ENCODE measurements around the gene MANEAL. TPM values are rescaled to one million over a fixed set of nuclear protein-coding genes. Genes with fewer than 3 reads are reported as not detected.

The MANEAL gene
- total RNA-seq, 2 experiments from 2014 or later, result 20.0 to 27.1 TPM

DNA sequence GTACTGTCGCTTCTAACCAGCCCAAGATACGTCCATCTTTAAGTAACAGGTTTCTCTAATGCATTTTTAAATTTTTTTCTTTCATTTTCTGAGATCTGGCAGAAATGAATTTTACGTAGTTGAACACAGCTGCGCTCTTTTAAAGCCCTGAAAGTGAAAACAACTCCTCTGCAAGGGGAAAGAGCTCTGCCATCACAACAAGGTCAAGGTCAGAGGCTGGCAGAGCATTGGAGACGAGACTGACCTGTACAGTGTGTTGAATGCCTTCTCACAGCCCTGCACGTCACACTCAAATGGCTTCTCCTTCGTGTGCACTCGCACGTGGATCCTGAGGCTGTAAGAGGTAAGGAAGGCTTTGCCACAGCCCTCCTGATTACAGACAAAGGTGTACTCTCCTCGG lies 46.0 kb downstream of the MANEAL start:
- no peak overlapping the region for H3K4me3 ChIP-seq (ENCODE audit: low read depth, low read length, poor library complexity, severe bottlenecking)

DNA sequence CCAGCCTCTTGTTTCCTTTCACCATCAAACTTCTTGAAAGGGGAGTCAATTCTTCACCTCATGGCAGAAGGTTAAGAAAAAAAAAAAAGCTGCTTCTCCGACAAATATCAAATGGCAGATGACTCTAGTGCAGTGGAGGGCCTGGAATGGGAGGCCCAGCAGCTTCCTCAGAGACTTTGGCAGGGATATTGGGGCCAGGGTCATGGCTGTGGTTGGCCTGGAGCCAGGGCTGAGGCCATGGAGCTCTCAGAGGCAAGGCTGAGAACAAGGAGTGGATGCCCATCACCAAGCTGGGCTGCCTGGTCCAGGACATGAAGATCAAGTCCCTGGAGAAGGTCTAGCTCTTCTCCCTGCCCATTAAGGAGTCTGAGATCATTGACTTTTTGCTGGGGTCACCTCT lies 47.1 kb downstream of the MANEAL start:
- H3K79me2 ChIP-seq (ENCODE audit: insufficient read depth, low read depth, low read length), result no peaks in the 10 kb centered on the region
- BruUV-seq (replicated peaks), result no TSS peak

More for the DNA sequence above, 46.0 kb downstream of the MANEAL start:
- CTCF ChIA-PET (ENCODE audit: unreplicated experiment), result no interaction called here
- intact Hi-C loops (cut with micrococcal nuclease; ENCODE audit: unreplicated experiment), result no loop called here
- DNase-seq (ENCODE audit: low spot score), result no peak
- H3K27ac ChIP-seq (ENCODE audit: low read depth, low read length, poor library complexity, severe bottlenecking), result no peak overlapping the region
- H4K20me1 ChIP-seq (ENCODE audit: insufficient read depth, low read length), result no peaks in the 10 kb centered on the region
- TF ChIP-seq EZH2phosphoT487 (IDR thresholded peaks at IDR 0.05; ENCODE audit: borderline replicate concordance, low read depth, low read length), result no peak
- TF ChIP-seq, protein P1, sequence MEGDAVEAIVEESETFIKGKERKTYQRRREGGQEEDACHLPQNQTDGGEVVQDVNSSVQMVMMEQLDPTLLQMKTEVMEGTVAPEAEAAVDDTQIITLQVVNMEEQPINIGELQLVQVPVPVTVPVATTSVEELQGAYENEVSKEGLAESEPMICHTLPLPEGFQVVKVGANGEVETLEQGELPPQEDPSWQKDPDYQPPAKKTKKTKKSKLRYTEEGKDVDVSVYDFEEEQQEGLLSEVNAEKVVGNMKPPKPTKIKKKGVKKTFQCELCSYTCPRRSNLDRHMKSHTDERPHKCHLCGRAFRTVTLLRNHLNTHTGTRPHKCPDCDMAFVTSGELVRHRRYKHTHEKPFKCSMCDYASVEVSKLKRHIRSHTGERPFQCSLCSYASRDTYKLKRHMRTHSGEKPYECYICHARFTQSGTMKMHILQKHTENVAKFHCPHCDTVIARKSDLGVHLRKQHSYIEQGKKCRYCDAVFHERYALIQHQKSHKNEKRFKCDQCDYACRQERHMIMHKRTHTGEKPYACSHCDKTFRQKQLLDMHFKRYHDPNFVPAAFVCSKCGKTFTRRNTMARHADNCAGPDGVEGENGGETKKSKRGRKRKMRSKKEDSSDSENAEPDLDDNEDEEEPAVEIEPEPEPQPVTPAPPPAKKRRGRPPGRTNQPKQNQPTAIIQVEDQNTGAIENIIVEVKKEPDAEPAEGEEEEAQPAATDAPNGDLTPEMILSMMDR (conservative IDR thresholded peaks at IDR 0.05; ENCODE audit: low read length), result no peak
- no peak overlapping the region for H3K4me2 ChIP-seq (ENCODE audit: low read length)
- BruUV-seq (replicated peaks), result no TSS peak
- peaks cover 63% of the 10 kb centered on the region for H3K36me3 ChIP-seq (ENCODE audit: insufficient read depth, low read length)
- H3K79me2 ChIP-seq (ENCODE audit: insufficient read depth, low read depth, low read length), result no peaks in the 10 kb centered on the region
- no peaks in the 10 kb centered on the region for H3K4me1 ChIP-seq (ENCODE audit: insufficient read depth, low read length, poor library complexity, severe bottlenecking)
- no peaks in the 10 kb centered on the region for H3K9me2 ChIP-seq (ENCODE audit: insufficient read depth, low read length)
- H2AFZ ChIP-seq (ENCODE audit: low read length), result no peak overlapping the region
- POLR2A ChIA-PET, result interaction anchor here (0.6 to 1.1 kb wide), 2 partner anchors 11 to 93 kb away, joined by 3 read pairs; no protein-coding TSS in a partner anchor
- H3K9me3 ChIP-seq (ENCODE audit: low read length), result no peaks in the 10 kb centered on the region

DNA sequence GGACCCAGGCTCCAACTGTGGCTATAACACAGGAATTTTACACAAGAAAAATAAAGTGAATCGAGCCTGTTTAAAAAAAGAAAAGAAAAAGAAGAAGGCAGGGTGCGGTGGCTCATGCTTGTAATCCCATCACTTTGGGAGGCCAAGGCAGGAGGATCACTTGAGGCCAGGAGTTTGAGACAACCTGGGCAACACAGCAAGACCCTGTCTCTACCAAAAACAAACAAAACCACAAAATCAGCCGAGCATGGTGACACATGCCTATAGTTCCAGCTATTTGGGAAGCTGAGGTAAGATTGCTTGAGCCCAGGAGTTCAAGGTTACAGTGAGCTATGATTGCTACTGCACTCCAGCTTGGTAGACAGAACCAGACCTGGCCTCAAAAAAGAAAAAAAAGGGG lies 48.0 kb downstream of the MANEAL start:
- H3K9me2 ChIP-seq (ENCODE audit: insufficient read depth, low read length), result no peaks in the 10 kb centered on the region
- peaks cover 64% of the 10 kb centered on the region for H3K36me3 ChIP-seq (ENCODE audit: insufficient read depth, low read length)
- H3K27ac ChIP-seq (ENCODE audit: low read depth, low read length, poor library complexity, severe bottlenecking), result no peak overlapping the region
- no peak for DNase-seq (ENCODE audit: low spot score)
- POLR2A ChIA-PET, result no interaction called here
- CTCF ChIA-PET (ENCODE audit: unreplicated experiment), result no interaction called here
- peaks cover 4% of the 10 kb centered on the region for H3K4me1 ChIP-seq (ENCODE audit: insufficient read depth, low read length, poor library complexity, severe bottlenecking)
- no peak overlapping the region for H3K4me3 ChIP-seq (ENCODE audit: low read depth, low read length, poor library complexity, severe bottlenecking)
- TF ChIP-seq, protein P1 (conservative IDR thresholded peaks at IDR 0.05; ENCODE audit: low read length), result no peak
- no peak for TF ChIP-seq EZH2phosphoT487 (IDR thresholded peaks at IDR 0.05; ENCODE audit: borderline replicate concordance, low read depth, low read length)
- no TSS peak for BruUV-seq (replicated peaks)
- H3K9me3 ChIP-seq (ENCODE audit: low read length), result no peaks in the 10 kb centered on the region
- no peak overlapping the region for H2AFZ ChIP-seq (ENCODE audit: low read length)
- no peaks in the 10 kb centered on the region for H4K20me1 ChIP-seq (ENCODE audit: insufficient read depth, low read length)
- H3K79me2 ChIP-seq (ENCODE audit: insufficient read depth, low read depth, low read length), result peaks cover 4% of the 10 kb centered on the region; the same call in 1 of the 2 replicates
- H3K4me2 ChIP-seq (ENCODE audit: low read length), result no peak overlapping the region
- intact Hi-C loops (cut with micrococcal nuclease; ENCODE audit: unreplicated experiment), result no loop called here

More for the DNA sequence above, 47.1 kb downstream of the MANEAL start:
- Histone ChIP-seq H3K4me2 (ENCODE audit: low read length) (no peak overlapping the region), H3K9me3 (ENCODE audit: low read length) (no peaks in the 10 kb centered on the region), H3K4me1 (ENCODE audit: insufficient read depth, low read length, poor library complexity, severe bottlenecking) (no peaks in the 10 kb centered on the region), H3K9me2 (ENCODE audit: insufficient read depth, low read length) (no peaks in the 10 kb centered on the region), H3K4me3 (ENCODE audit: low read depth, low read length, poor library complexity, severe bottlenecking) (no peak overlapping the region), H4K20me1 (ENCODE audit: insufficient read depth, low read length) (no peaks in the 10 kb centered on the region), H3K27ac (ENCODE audit: low read depth, low read length, poor library complexity, severe bottlenecking) (no peak overlapping the region), H3K36me3 (ENCODE audit: insufficient read depth, low read length) (peaks cover 63% of the 10 kb centered on the region), H2AFZ (ENCODE audit: low read length) (no peak overlapping the region)
- intact Hi-C loops (cut with micrococcal nuclease; ENCODE audit: unreplicated experiment), result no loop called here
- no peak for DNase-seq (ENCODE audit: low spot score)
- TF ChIP-seq, protein P1 (conservative IDR thresholded peaks at IDR 0.05; ENCODE audit: low read length), result no peak
- POLR2A ChIA-PET, result interaction anchor here (1.1 kb wide), 1 partner anchor 10 kb away, joined by 3 read pairs; no protein-coding TSS in a partner anchor
- CTCF ChIA-PET (ENCODE audit: unreplicated experiment), result no interaction called here
